RCC 7860 (cell line): Measurements from ENCODE around the gene EFCAB10.
"Not testable (repeated sequence)": the region's sequence is repeated elsewhere in the genome, so short reads cannot be mapped to it uniquely, and the experiment has no call there.

Experiments used
- DNase-seq: peaks from one replicate; pipeline ENCODE4 v3.0.0-alpha.2; 2015; ENCODE audit warnings: low spot score
- FAIRE-seq: peaks from 2 replicates; lab custom pipeline; 2012; peaks lifted over from hg19 to GRCh38; lab: Jason Lieb, UNC

The EFCAB10 gene

GRCh38 chr7:105599551-105599950 lies 18.3 kb upstream of the EFCAB10 start:
- FAIRE-seq, result no peak
- no peak for DNase-seq

DNA sequence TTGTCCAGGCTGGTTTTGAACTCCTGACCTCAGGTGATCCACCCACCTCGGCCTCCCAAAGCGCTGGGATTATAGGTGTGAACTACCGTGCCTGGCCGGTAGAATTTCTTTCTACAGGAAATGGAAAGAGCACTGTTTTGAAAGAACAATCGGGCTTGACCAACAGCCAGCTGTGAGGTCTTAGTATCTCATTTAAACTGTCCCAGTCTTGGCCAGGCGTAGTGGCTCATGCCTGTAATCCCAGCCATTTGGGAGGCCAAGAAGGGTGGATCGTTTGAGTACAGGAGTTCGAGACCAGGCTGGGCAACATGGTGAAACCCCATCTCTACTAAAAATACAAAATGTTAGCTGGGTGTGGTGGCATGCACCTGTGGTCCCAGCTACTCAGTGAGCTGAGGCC lies 17.8 kb upstream of the EFCAB10 start:
- not testable (repeated sequence) for FAIRE-seq, DNase-seq

GRCh38 chr7:105596866-105597265 lies 15.6 kb upstream of the EFCAB10 start:
- FAIRE-seq (no peak), DNase-seq (no peak)

DNA sequence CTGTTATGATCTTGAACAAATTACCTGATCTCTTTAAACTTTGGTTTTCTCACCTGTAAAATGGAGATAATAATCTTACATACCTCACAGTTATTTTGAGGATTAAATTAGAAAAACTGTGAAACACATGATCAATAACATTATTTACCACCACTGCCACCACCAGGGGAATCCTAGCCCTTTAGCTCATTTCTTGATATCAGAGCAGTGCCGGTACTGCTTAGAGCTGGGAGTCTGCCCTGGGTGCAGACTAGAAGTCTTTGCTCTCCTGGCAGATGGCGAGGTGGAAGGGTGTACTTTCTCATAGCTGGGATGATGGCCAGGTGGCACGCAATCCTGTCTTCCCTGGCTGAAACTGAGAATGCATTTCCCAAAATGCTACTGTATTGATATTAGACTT lies 12.7 kb upstream of the EFCAB10 start:
- no peak for FAIRE-seq

DNA sequence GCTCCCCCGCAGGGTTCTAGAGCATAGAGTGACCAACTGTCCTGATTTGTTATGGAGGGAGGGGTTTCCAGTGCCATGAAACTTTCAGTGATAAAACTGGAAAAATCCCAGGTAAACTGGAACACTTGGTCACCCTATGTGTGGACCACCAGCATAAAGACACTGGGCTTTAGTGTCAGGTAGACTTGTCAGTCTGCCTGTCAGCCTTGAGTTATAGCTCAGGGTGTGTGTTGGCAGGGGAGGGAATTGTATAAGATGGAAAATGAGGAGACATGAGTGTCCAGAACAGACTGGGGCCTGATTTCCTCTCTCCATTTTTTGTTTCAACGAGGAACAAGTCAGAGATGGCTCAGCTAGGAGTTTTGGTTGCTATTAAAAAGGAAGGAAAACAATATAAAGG lies 10.2 kb upstream of the EFCAB10 start:
- FAIRE-seq, result no peak

More for the DNA sequence above, 12.7 kb upstream of the EFCAB10 start:
- no peak for DNase-seq

DNA sequence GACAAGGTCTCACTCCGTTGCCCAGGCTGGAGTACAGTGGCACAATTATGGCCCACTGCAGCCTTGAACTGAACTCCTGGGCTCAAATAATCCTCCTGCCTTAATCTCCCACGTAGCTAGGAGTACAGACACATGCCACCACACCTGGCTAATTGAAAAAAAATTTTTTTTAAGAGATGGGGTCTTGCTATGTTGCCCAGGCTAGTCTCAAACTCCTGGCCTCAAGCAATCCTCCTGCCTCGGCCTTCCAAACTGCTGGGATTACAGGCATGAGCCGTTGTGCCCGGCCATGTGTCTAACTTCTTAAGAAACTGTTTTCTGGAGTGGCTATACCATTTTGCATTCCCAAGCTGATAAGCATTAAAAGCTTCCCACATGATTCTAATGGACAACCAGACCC lies 9.5 kb upstream of the EFCAB10 start:
- FAIRE-seq (no peak), DNase-seq (no peak)

More for the DNA sequence above, 10.2 kb upstream of the EFCAB10 start:
- DNase-seq, result no peak

- DNase-seq (peak; percentile 76), FAIRE-seq (peak; percentile 71)
These were observed 8.2 kb upstream of the EFCAB10 start for GRCh38 chr7:105589356-105590077.

DNA sequence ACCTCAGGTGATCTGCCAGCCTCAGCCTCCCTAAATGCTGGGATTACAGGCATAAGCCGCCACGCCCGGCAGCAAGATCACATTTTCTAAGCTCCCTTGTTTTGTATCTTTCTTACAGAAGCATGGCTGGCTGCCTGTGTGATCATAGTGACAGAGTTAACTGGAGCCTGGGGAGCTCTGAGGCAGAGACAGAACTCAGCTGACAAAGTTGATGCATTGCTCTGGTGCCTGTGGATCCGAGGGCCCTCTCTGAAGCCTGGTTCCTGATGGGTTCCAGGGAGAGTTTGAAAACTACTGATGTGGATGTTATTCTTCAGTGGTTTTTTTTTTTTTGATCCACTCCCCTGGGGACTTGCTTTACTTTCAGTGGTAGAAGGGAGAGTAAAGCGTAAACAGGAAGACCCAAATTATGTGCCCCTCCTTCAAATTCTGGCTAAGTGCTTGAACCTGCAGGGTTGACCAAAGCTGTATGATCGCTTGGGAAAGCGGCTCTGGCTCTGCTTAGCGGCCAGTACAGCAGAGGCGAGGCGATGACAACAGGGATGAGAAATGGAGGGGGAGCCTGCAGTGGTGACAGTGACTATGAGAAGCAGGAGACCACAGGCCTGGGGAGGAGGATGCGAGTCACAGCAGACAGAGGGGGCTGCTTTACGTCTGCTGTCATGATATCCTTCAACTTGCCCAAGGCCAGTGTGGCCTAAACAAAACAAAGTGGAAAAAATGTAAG lies 6.8 kb upstream of the EFCAB10 start:
- DNase-seq, result no peak
- FAIRE-seq, result no peak

DNA sequence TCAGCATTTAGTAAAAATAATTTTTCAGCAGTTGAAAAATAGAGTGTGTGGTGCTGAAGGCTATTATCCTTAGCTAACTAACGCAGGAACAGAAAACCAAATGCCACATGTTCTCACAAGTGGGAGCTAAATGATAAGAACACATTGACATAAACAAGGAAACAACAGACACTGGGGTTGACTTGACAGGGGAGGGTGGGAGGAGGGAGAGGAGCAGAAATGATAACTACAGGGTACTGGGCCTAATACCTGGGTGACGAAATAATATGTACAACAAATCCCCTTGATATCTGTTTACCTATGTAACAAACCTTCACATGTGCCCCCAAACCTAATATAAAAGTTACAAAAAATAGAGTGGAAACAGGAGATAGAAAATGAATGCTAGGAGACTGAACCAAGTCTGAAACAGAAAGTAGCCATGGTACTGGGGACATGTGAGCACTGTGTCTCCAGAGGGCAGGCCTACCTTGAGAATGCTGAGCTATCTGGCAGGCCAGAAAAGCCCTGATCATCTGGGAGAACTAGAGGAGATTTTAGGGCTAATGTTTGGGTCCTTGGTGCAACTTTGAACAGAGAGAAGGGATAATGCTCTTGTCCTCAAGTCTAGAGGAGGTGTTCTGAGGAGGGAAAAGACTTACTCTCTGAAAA lies 4.7 kb upstream of the EFCAB10 start:
- FAIRE-seq (no peak), DNase-seq (no peak)

DNA sequence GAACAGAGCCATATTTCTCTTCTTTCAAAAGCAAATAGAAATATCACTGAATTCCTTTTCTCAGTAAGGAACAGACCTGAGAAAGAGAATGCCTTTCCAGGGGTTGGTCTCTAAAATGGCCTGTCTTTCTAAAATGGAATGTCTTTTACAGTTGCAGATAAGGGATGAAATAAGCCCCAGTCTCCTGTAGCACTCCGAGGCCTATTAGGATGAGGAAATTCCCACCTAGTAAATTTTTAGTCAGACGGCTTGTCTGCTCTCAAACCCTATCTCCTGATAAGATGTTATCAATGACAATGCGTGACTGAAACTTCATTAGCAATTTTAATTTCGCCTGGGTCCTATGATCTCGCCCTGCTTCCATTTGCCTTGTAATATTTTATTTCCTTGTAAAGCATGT lies 2.9 kb upstream of the EFCAB10 start:
- no peak for DNase-seq
- FAIRE-seq, result no peak

DNA sequence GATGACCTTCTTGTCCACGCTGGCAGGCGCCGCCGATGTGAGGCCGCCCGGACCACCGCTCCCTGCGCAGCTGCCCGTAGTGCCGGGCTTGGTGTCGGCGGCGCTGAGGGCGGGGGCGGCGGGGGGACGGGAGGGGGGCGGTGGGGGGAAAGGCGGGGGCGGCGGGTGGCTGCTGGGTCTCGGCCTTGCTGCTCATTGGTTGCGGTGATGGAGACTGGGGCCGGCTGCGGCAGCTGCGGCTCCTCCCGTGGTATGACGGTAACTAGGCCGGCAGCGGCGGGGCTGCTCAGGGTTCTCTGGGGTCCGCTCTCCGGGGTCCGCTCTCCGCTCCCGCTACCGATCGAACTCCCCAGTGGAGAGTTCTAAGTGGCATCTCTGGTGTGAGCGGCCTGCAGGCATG lies 1.8 kb upstream of the EFCAB10 start:
- DNase-seq (no peak), FAIRE-seq (no peak)

GRCh38 chr7:105580022-105580740 lies 1.1 kb downstream of the EFCAB10 start:
- DNase-seq (no peak), FAIRE-seq (no peak)

GRCh38 chr7:105578496-105578895 lies 2.8 kb downstream of the EFCAB10 start:
- DNase-seq (no peak), FAIRE-seq (no peak)

- no peak for DNase-seq
- FAIRE-seq, result no peak
These were observed 4.0 kb downstream of the EFCAB10 start for GRCh38 chr7:105577251-105577650.

GRCh38 chr7:105571891-105572290 lies 9.4 kb downstream of the EFCAB10 start:
- FAIRE-seq, result no peak
- no peak for DNase-seq

DNA sequence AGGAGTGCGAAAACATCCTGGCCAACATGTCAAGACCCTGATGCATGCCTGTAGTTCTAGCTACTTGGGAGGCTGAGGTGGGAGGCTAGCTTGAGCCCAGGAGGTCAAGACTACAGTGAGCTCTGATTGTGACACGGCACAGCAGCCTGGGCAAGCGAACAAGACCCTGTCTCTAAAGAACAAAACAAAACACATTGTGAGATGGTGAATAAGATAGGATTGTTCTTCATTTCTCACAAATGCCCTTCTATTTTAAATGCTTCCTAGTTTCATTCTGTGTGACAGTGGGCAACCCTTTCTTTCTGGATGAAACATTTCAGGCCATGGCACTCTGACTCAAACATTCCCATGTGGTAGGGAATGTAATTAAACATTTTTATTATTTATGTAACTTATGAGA lies 13.5 kb downstream of the EFCAB10 start:
- FAIRE-seq, result no peak
- DNase-seq, result no peak

- FAIRE-seq, result no peak
These were observed 14.3 kb downstream of the EFCAB10 start for GRCh38 chr7:105567024-105567423.

GRCh38 chr7:105565190-105565589 lies 16.1 kb downstream of the EFCAB10 start:
- DNase-seq, result no peak
- no peak for FAIRE-seq

More at GRCh38 chr7:105567024-105567423, 14.3 kb downstream of the EFCAB10 start:
- no peak for DNase-seq

DNA sequence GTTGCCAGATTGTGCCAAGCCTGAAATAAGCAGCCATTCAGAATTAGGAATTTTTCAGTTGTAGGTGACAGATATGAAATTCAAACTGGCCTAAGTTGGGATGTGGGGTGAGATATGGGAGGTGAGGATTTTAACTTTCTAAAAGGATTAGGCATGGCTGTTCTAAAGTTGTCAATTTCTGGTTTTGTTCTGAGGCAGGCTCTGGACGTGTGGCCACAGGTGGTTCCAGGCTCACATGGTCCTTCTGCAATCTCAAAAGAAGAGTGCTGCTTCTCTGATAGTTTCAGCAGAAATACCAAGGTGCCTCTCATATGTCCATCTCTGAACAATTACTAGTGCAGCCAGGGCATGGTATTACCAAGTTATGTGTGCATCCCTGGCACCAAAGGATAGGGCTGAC lies 21.4 kb downstream of the EFCAB10 start:
- DNase-seq, result no peak
- FAIRE-seq, result no peak

- FAIRE-seq (no peak), DNase-seq (no peak)
These were observed 43.0 kb downstream of the EFCAB10 start for GRCh38 chr7:105538339-105538738.
